GM12878 (cell line): ENCODE results near the gene TMPRSS9. TPM values are rescaled to one million over a fixed set of nuclear protein-coding genes. Genes with fewer than 3 reads are reported as not detected.

ENCODE experiments used
- BACH1 ChIP-seq: fragments of 450-650 bp; IDR thresholded peaks from 2 replicates; pipeline ENCODE4 v1.6.1; 2017; ENCODE audit warnings: mild to moderate bottlenecking, borderline replicate concordance
- EZH2 ChIP-seq: IDR thresholded peaks from 2 replicates; pipeline ENCODE4 v1.6.1; 2012; ENCODE audit warnings: low read depth, mild to moderate bottlenecking, control low read depth, inconsistent platforms, low read length, borderline replicate concordance; ENCODE audit not compliant: control insufficient read depth
- GABPA ChIP-seq: IDR thresholded peaks from 2 replicates; pipeline ENCODE4 v1.6.1; 2014; ENCODE audit warnings: antibody characterized with exemption, low read depth, mild to moderate bottlenecking, inconsistent platforms
- NBN ChIP-seq: fragments of 450-650 bp; IDR thresholded peaks from 2 replicates; pipeline ENCODE4 v1.6.1; 2016
- NFYB ChIP-seq: IDR thresholded peaks from 2 replicates; pipeline ENCODE4 v1.6.1; 2011; ENCODE audit warnings: low read depth, mild to moderate bottlenecking, low read length, improper control_type of control experiment, moderate library complexity; ENCODE audit not compliant: insufficient read depth
- PAX5 ChIP-seq: IDR thresholded peaks from 2 replicates; pipeline ENCODE4 v1.6.1; 2011; ENCODE audit warnings: low read depth, low read length, borderline replicate concordance
- POU2F2 ChIP-seq: IDR thresholded peaks from 3 replicates; pipeline ENCODE4 v1.6.1; 2011; ENCODE audit warnings: low read depth, mild to moderate bottlenecking, low read length, borderline replicate concordance
- SMARCA5 ChIP-seq: fragments of 450-650 bp; IDR thresholded peaks from 2 replicates; pipeline ENCODE4 v1.6.1; 2017; ENCODE audit warnings: mild to moderate bottlenecking
- polyA plus RNA-seq, 11 experiments: library from polyadenylated mRNA; depleted of rRNA in 4 of 11; unstranded in 6 of 11; stranded (reverse) in 5 of 11; fragments of >200 nt; fragmentation: Nextera tagmentation in 4 of 11; fragmentation: Illumina TruSeq in 1 of 11; extraction: Ambion mirVana in 4 of 11; extraction: Trizol in 1 of 11; gene quantifications; 1 replicate in 1 of 11; 2 replicates in 10 of 11; pipeline versions ENCODE4 v1.2.1 to v1.2.3, GENCODE V29; 2011 to 2016; ENCODE audit warnings: inconsistent platforms in 2 of 11, missing spikeins in 2 of 11, low read depth in 1 of 11
- total RNA-seq, 4 experiments: library from RNA; depleted of rRNA in 3 of 4; stranded (reverse); fragments of >200 nt in 3 of 4; fragmentation: Illumina TruSeq in 1 of 4; extraction: Trizol in 1 of 4; gene quantifications; 2 replicates each; pipeline versions ENCODE4 v1.2.1 to v1.2.3, GENCODE V29; 2013 to 2021
- TF ChIP-seq, protein P1 (sequence below): fragments of 450-650 bp; IDR thresholded peaks from 2 replicates; pipeline ENCODE4 v1.6.1; 2017; ENCODE audit warnings: antibody characterized with exemption, mild to moderate bottlenecking, moderate library complexity
- TF ChIP-seq, protein P2 (sequence below): fragments of 450-650 bp; IDR thresholded peaks from 2 replicates; pipeline ENCODE4 v1.6.1; 2016; ENCODE audit warnings: mild to moderate bottlenecking
- TF ChIP-seq, protein P3 (sequence below): IDR thresholded peaks from 2 replicates; pipeline ENCODE4 v1.6.1; 2012; ENCODE audit warnings: low read depth, low read length, improper control_type of control experiment
- TF ChIP-seq, protein P4 (sequence below): IDR thresholded peaks from 2 replicates; pipeline ENCODE4 v1.6.1; 2011; ENCODE audit warnings: mild to moderate bottlenecking, low read depth, low read length, moderate library complexity; ENCODE audit not compliant: insufficient replicate concordance
- TF ChIP-seq, protein P5 (sequence below): IDR thresholded peaks from 2 replicates; pipeline ENCODE4 v1.6.1; 2012; ENCODE audit warnings: low read length, inconsistent platforms

The TMPRSS9 gene
- total and polyA plus RNA-seq, 10 of the 15 experiments (the other 5 are each of a cell fraction or from before 2014, with no cell fraction given) = 0.24 TPM; not detected in 9

DNA sequence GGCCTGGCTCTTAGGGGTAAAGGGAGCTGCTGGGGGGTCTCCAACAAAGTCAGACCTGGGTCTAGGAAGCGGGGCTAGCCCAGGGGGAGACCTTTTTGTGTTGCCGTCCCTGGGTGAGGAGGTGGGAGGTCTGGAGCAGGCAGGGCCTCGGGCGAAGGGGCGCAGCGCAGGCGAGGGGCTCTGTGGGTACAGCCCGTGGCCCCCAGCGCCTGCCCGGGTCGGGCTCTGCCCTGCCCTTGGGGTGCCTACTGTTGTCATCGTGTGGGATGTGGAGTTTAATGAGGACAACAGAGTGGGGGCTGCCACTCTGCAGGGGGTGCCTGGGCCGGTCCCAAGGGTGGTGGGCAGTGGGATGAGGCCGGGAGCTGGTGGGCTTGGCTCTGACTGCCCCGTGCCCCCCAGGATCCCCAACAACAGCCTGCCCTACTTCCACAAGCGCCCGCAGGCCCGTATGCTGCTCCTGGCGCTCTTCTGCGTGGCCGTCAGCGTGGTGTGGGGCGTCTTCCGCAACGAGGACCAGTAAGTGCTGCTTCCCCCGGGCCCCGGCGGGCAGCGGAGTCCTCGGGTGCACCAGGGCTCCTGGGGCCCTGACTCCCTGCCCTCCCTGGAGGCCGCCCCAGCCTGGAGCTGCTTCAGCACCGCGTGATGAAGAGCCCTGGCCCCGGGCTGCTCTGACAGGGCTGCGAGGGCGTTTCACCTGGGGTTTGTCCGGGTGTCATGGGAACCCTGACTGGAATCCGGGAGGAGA lies 19.4 kb upstream of the TMPRSS9 start (continued):
- TF ChIP-seq, protein P1, sequence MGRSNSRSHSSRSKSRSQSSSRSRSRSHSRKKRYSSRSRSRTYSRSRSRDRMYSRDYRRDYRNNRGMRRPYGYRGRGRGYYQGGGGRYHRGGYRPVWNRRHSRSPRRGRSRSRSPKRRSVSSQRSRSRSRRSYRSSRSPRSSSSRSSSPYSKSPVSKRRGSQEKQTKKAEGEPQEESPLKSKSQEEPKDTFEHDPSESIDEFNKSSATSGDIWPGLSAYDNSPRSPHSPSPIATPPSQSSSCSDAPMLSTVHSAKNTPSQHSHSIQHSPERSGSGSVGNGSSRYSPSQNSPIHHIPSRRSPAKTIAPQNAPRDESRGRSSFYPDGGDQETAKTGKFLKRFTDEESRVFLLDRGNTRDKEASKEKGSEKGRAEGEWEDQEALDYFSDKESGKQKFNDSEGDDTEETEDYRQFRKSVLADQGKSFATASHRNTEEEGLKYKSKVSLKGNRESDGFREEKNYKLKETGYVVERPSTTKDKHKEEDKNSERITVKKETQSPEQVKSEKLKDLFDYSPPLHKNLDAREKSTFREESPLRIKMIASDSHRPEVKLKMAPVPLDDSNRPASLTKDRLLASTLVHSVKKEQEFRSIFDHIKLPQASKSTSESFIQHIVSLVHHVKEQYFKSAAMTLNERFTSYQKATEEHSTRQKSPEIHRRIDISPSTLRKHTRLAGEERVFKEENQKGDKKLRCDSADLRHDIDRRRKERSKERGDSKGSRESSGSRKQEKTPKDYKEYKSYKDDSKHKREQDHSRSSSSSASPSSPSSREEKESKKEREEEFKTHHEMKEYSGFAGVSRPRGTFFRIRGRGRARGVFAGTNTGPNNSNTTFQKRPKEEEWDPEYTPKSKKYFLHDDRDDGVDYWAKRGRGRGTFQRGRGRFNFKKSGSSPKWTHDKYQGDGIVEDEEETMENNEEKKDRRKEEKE = no peak
- TF ChIP-seq GABPA (no peak), POU2F2 (no peak), SMARCA5 (no peak), EZH2 (no peak), PAX5 (no peak), BACH1 (no peak), NFYB (no peak), NBN (no peak)
- TF ChIP-seq, protein P2, sequence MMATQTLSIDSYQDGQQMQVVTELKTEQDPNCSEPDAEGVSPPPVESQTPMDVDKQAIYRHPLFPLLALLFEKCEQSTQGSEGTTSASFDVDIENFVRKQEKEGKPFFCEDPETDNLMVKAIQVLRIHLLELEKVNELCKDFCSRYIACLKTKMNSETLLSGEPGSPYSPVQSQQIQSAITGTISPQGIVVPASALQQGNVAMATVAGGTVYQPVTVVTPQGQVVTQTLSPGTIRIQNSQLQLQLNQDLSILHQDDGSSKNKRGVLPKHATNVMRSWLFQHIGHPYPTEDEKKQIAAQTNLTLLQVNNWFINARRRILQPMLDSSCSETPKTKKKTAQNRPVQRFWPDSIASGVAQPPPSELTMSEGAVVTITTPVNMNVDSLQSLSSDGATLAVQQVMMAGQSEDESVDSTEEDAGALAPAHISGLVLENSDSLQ = no peak
- TF ChIP-seq, protein P3, sequence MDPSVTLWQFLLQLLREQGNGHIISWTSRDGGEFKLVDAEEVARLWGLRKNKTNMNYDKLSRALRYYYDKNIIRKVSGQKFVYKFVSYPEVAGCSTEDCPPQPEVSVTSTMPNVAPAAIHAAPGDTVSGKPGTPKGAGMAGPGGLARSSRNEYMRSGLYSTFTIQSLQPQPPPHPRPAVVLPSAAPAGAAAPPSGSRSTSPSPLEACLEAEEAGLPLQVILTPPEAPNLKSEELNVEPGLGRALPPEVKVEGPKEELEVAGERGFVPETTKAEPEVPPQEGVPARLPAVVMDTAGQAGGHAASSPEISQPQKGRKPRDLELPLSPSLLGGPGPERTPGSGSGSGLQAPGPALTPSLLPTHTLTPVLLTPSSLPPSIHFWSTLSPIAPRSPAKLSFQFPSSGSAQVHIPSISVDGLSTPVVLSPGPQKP = no peak
- TF ChIP-seq, protein P4, sequence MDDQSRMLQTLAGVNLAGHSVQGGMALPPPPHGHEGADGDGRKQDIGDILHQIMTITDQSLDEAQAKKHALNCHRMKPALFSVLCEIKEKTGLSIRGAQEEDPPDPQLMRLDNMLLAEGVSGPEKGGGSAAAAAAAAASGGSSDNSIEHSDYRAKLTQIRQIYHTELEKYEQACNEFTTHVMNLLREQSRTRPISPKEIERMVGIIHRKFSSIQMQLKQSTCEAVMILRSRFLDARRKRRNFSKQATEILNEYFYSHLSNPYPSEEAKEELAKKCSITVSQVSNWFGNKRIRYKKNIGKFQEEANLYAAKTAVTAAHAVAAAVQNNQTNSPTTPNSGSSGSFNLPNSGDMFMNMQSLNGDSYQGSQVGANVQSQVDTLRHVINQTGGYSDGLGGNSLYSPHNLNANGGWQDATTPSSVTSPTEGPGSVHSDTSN = no peak
- TF ChIP-seq, protein P5, sequence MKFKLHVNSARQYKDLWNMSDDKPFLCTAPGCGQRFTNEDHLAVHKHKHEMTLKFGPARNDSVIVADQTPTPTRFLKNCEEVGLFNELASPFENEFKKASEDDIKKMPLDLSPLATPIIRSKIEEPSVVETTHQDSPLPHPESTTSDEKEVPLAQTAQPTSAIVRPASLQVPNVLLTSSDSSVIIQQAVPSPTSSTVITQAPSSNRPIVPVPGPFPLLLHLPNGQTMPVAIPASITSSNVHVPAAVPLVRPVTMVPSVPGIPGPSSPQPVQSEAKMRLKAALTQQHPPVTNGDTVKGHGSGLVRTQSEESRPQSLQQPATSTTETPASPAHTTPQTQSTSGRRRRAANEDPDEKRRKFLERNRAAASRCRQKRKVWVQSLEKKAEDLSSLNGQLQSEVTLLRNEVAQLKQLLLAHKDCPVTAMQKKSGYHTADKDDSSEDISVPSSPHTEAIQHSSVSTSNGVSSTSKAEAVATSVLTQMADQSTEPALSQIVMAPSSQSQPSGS = no peak
